ENCODE measurements around the gene NDUFB6.

- no peak for TF ChIP-seq POLR2A (IDR thresholded peaks at IDR 0.05)
- no peak for TF ChIP-seq CTCF (IDR thresholded peaks at IDR 0.05)
Observed at GRCh38 chr9:32550150-32550561, 22.8 kb downstream of the NDUFB6 start.

All from body of pancreas (tissue), 4 donors.